ENCODE measurements around the gene ZNF311.
"Not testable (repeated sequence)": the region's sequence is repeated elsewhere in the genome, so short reads cannot be mapped to it uniquely, and the experiment has no call there.

Gene ZNF311

GRCh38 chr6:28982476-28983266, 22.4 kb downstream of the ZNF311 start:
- DNase-seq: peak; percentile 17

- DNase-seq: peak; percentile 84
These were observed 23.2 kb downstream of the ZNF311 start for GRCh38 chr6:28981833-28982475.

- DNase-seq: peak; percentile 86
These were observed 23.7 kb downstream of the ZNF311 start for GRCh38 chr6:28981431-28981832.

GRCh38 chr6:28980852-28981430, 24.2 kb downstream of the ZNF311 start:
- DNase-seq: peak; percentile 72

- no peak for DNase-seq
These were observed 24.8 kb downstream of the ZNF311 start for GRCh38 chr6:28980137-28980851.

- DNase-seq: no peak
These were observed 25.4 kb downstream of the ZNF311 start for GRCh38 chr6:28979679-28980078.

- DNase-seq: no peak
These were observed 26.1 kb downstream of the ZNF311 start for GRCh38 chr6:28978959-28979561.

- no peak for DNase-seq
These were observed 27.0 kb downstream of the ZNF311 start for GRCh38 chr6:28978133-28978491.

GRCh38 chr6:28977341-28978132, 27.6 kb downstream of the ZNF311 start:
- DNase-seq: peak; percentile 43

GRCh38 chr6:28976677-28977076, 28.4 kb downstream of the ZNF311 start:
- DNase-seq: no peak

- no peak for DNase-seq
These were observed 30.6 kb downstream of the ZNF311 start for GRCh38 chr6:28974505-28974904.

- not testable (repeated sequence) for DNase-seq
These were observed 35.1 kb downstream of the ZNF311 start for GRCh38 chr6:28970056-28970455.

- no peak for DNase-seq
These were observed 36.0 kb downstream of the ZNF311 start for GRCh38 chr6:28969129-28969528.

- DNase-seq: no peak
These were observed 36.6 kb downstream of the ZNF311 start for GRCh38 chr6:28968476-28968875.

- DNase-seq: no peak
These were observed 39.4 kb downstream of the ZNF311 start for GRCh38 chr6:28965706-28966105.

GRCh38 chr6:28960846-28961500, 44.1 kb downstream of the ZNF311 start:
- DNase-seq: no peak

GRCh38 chr6:28958561-28959243, 46.4 kb downstream of the ZNF311 start:
- DNase-seq: not testable (repeated sequence)

- not testable (repeated sequence) for DNase-seq
These were observed 47.3 kb downstream of the ZNF311 start for GRCh38 chr6:28957795-28958314.

- no peak for DNase-seq
These were observed 48.8 kb downstream of the ZNF311 start for GRCh38 chr6:28956331-28956730.

GRCh38 chr6:28953585-28954258, 51.4 kb downstream of the ZNF311 start:
- DNase-seq: no peak
